KMS-11 (cell line): ENCODE measurements around the gene FXR2.

Source experiments
- H2AFZ ChIP-seq: fragments of 200-600 bp; sonication (generic); 2 replicates; pipeline ENCODE4 v1.6.1; 2016; ENCODE audit warnings: antibody characterized with exemption, mixed run types, low read depth
- H3K27ac ChIP-seq: fragments of 200-600 bp; sonication (generic); 2 replicates; pipeline ENCODE4 v1.6.1; 2016; ENCODE audit warnings: mild to moderate bottlenecking, mixed run types
- H3K27me3 ChIP-seq: fragments of 200-600 bp; sonication (generic); 2 replicates; pipeline ENCODE4 v1.6.1; 2017; ENCODE audit warnings: mild to moderate bottlenecking, low read depth, mixed run types, moderate library complexity; ENCODE audit not compliant: insufficient read depth
- H3K36me3 ChIP-seq: fragments of 200-600 bp; sonication (generic); 2 replicates; pipeline ENCODE4 v1.6.1; 2017; ENCODE audit warnings: mild to moderate bottlenecking, mixed run types; ENCODE audit not compliant: insufficient read depth
- H3K4me1 ChIP-seq: fragments of 200-600 bp; sonication (generic); 2 replicates; pipeline ENCODE4 v1.6.1; 2016; ENCODE audit warnings: mild to moderate bottlenecking, low read depth, mixed run types; ENCODE audit not compliant: poor library complexity, severe bottlenecking
- H3K4me2 ChIP-seq: fragments of 200-600 bp; sonication (generic); 2 replicates; pipeline ENCODE4 v1.7.0; 2016; ENCODE audit warnings: mild to moderate bottlenecking, mixed run types
- H3K4me3 ChIP-seq: fragments of 200-600 bp; sonication (generic); IDR thresholded peaks from 2 replicates; pipeline ENCODE4 v1.6.1; 2017; ENCODE audit warnings: low read depth, low read length, mixed read lengths; ENCODE audit not compliant: insufficient read depth
- H3K79me2 ChIP-seq: fragments of 200-600 bp; sonication (generic); 2 replicates; pipeline ENCODE4 v1.6.1; 2016; ENCODE audit warnings: low read depth, mixed run types; ENCODE audit not compliant: insufficient read depth
- H3K9ac ChIP-seq: fragments of 200-600 bp; sonication (generic); 2 replicates; pipeline ENCODE4 v1.6.1; 2016; ENCODE audit warnings: mild to moderate bottlenecking, mixed run types
- H4K20me1 ChIP-seq: fragments of 200-600 bp; sonication (generic); 2 replicates; pipeline ENCODE4 v1.6.1; 2016; ENCODE audit warnings: mild to moderate bottlenecking, mixed run types; ENCODE audit not compliant: insufficient read depth
- TF ChIP-seq, protein P1 (sequence below): fragments of 200-600 bp; sonication (generic); conservative IDR thresholded peaks from 2 replicates; pipeline ENCODE4 v1.6.1; 2017; ENCODE audit warnings: low read depth, mild to moderate bottlenecking, antibody characterized with exemption, low read length, moderate library complexity, mixed read lengths

The FXR2 gene

GRCh38 chr17:7614425-7615264, at the start of gene FXR2:
Gene FXR2 (minus strand): TSS chr17:7614897. CDS start chr17:7614532, 365 bp downstream.
- Histone ChIP-seq H3K36me3 (no peaks in the 10 kb centered on the region), H3K27me3 (no peaks in the 10 kb centered on the region), H4K20me1 (no peaks in the 10 kb centered on the region), H3K9ac (no peak within 1 kb of the TSS), H3K4me3 (no peak within 1 kb of the TSS), H2AFZ (peak within 1 kb of the TSS; percentile 44; the same call in 1 of the 2 replicates), H3K27ac (no peak within 1 kb of the TSS), H3K79me2 (no peaks in the 10 kb centered on the region), H3K4me2 (peak within 1 kb of the TSS; percentile 36; the same call in 1 of the 2 replicates), H3K4me1 (no peaks in the 10 kb centered on the region)
- TF ChIP-seq, protein P1, sequence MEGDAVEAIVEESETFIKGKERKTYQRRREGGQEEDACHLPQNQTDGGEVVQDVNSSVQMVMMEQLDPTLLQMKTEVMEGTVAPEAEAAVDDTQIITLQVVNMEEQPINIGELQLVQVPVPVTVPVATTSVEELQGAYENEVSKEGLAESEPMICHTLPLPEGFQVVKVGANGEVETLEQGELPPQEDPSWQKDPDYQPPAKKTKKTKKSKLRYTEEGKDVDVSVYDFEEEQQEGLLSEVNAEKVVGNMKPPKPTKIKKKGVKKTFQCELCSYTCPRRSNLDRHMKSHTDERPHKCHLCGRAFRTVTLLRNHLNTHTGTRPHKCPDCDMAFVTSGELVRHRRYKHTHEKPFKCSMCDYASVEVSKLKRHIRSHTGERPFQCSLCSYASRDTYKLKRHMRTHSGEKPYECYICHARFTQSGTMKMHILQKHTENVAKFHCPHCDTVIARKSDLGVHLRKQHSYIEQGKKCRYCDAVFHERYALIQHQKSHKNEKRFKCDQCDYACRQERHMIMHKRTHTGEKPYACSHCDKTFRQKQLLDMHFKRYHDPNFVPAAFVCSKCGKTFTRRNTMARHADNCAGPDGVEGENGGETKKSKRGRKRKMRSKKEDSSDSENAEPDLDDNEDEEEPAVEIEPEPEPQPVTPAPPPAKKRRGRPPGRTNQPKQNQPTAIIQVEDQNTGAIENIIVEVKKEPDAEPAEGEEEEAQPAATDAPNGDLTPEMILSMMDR, result no peak; the same call in 1 of the 2 replicates

DNA sequence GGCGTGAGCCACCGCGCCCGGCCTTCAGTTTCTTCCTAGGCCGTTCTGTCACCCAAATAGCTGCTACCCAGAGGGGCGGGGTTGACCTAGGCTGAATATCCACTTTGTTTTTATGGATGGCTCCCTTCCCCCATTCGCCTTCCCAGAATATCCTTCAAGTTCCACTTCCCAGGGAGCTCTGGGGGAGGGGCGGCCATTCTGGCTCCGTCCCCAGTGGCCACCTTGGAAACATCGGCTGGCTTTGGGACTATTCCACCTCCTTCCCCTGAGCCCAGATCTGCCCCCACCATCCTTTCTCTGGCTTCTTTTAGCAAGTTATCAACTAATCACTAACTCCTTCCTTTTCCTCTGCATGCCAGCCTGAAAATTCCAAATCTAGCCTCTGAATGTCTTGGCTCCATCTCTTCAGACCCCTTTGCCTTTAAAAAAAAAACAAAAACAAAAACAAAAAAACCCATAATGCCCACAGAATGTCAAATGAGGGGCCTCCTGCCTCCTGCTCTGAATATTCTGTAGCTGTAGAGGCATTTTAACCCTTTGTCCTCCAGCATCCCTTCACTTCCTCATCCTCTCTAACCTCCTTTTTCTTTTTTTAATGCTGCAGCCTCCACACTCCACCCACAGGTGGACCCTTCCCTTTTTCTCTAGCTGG, 42.4 kb upstream of the FXR2 start:
- Histone ChIP-seq H2AFZ (no peak overlapping the region), H3K9ac (no peak overlapping the region), H3K4me3 (no peak overlapping the region), H3K4me2 (no peak overlapping the region), H4K20me1 (no peaks in the 10 kb centered on the region), H3K36me3 (no peaks in the 10 kb centered on the region), H3K4me1 (no peaks in the 10 kb centered on the region), H3K27ac (no peak overlapping the region), H3K27me3 (no peaks in the 10 kb centered on the region), H3K79me2 (no peaks in the 10 kb centered on the region)
- TF ChIP-seq, protein P1, result no peak

DNA sequence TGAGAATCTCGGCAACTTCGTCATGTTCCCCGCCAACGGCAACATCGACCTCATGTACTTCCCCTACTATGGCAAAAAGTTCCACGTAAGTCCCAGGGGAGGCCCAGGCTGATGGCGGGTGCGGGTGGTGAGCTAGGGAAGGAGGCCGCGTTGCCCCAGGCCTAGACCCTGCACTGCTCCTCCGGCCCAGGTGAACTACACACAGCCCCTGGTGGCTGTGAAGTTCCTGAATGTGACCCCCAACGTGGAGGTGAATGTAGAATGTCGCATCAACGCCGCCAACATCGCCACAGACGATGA, 40.8 kb upstream of the FXR2 start:
- Histone ChIP-seq H4K20me1 (no peaks in the 10 kb centered on the region), H3K27me3 (no peaks in the 10 kb centered on the region), H3K4me2 (no peak overlapping the region), H3K79me2 (no peaks in the 10 kb centered on the region), H3K4me1 (no peaks in the 10 kb centered on the region), H3K27ac (no peak overlapping the region), H3K9ac (no peak overlapping the region), H2AFZ (no peak overlapping the region), H3K4me3 (no peak overlapping the region), H3K36me3 (no peaks in the 10 kb centered on the region)
- TF ChIP-seq, protein P1, result no peak

GRCh38 chr17:7654832-7655540, 40.3 kb upstream of the FXR2 start:
- Histone ChIP-seq H3K79me2 (no peaks in the 10 kb centered on the region), H3K9ac (no peak overlapping the region), H3K4me3 (no peak overlapping the region), H4K20me1 (no peaks in the 10 kb centered on the region), H3K36me3 (no peaks in the 10 kb centered on the region), H3K4me2 (no peak overlapping the region), H3K27ac (no peak overlapping the region), H2AFZ (no peak overlapping the region), H3K4me1 (no peaks in the 10 kb centered on the region), H3K27me3 (no peaks in the 10 kb centered on the region)
- TF ChIP-seq, protein P1, result no peak
